HG03378 (cell line): ENCODE data around the gene MEGF11.

ENCODE experiments used
- ATAC-seq: cut with Tn5 transposase; IDR thresholded peaks from one replicate; pipeline ENCODE4 v1.9.1; 2021; ENCODE audit warnings: mild to moderate bottlenecking, moderate library complexity; ENCODE audit not compliant: unreplicated experiment

Gene MEGF11

GRCh38 chr15:66126456-66126855 lies 127.1 kb downstream of the MEGF11 start:
- no peak for ATAC-seq

- no peak for ATAC-seq
Measured at GRCh38 chr15:66126031-66126441, 127.5 kb downstream of the MEGF11 start.

DNA sequence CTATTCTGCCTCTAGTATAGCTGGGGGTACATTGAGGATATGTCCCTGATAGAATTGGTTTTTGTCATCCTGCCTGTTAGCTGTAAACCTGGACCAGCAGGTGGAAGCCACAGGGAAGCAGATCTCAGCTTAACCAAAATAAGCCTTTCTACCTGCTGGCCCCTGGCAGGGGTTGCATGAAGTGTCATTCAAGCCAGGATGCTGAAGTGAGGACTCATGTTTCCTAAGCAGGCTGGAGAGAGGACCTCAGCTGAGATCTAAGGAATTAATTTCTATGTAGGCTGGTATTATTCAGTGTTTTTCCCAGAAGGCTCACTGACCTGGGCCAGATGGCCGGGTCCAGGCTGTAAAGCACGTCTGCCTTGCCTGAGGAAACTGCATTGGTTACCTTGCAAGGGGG lies 128.9 kb downstream of the MEGF11 start:
- no peak for ATAC-seq

- no peak for ATAC-seq
Measured at GRCh38 chr15:66123799-66124198, 129.8 kb downstream of the MEGF11 start.

GRCh38 chr15:66120422-66120821 lies 133.1 kb downstream of the MEGF11 start:
- no peak for ATAC-seq

DNA sequence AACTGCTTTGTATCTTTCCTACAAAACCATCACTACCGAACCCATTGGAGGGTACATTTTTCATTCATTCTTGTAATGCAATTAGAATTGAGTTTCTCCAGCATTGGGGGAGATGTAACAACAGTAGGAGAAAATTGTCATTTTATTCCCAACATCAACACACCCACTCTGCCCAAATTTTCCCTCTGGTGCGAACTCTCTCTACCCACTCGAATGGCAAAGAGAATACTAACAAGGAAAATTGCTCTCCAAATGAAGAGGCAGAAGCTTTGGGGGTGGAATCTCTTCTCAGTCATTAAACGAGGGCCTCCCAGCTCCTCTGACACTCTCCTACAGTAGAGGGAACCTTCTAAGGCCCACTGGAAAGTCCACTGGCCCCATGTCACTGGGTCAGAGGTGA lies 135.7 kb downstream of the MEGF11 start:
- no peak for ATAC-seq

GRCh38 chr15:66115568-66116206 lies 137.9 kb downstream of the MEGF11 start:
- no peak for ATAC-seq

- no peak for ATAC-seq
Measured at GRCh38 chr15:66114863-66115425, 138.6 kb downstream of the MEGF11 start.

DNA sequence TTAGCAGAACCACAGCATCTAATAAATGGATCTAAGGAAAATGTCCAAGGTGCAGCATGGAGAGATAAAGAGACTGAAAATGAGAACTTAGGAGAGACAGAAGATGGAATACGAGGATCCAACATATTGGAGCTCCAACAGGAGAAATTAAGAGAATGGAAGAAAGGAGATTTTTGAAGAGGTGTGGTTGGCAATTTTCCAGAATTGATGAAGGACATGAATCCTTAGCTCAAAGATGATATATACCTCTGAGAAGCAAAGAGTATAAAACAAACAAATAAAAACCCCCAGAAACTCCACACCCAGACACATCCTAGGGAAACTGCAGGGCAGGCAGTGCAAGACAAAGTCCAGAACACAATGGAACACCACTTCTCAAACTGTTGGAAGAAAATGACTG lies 141.2 kb downstream of the MEGF11 start:
- ATAC-seq = no peak

GRCh38 chr15:66111363-66111762 lies 142.2 kb downstream of the MEGF11 start:
- no peak for ATAC-seq

- no peak for ATAC-seq
Measured at GRCh38 chr15:66110864-66111263, 142.7 kb downstream of the MEGF11 start.

- ATAC-seq = no peak
Measured at GRCh38 chr15:66109826-66110225, 143.7 kb downstream of the MEGF11 start.

DNA sequence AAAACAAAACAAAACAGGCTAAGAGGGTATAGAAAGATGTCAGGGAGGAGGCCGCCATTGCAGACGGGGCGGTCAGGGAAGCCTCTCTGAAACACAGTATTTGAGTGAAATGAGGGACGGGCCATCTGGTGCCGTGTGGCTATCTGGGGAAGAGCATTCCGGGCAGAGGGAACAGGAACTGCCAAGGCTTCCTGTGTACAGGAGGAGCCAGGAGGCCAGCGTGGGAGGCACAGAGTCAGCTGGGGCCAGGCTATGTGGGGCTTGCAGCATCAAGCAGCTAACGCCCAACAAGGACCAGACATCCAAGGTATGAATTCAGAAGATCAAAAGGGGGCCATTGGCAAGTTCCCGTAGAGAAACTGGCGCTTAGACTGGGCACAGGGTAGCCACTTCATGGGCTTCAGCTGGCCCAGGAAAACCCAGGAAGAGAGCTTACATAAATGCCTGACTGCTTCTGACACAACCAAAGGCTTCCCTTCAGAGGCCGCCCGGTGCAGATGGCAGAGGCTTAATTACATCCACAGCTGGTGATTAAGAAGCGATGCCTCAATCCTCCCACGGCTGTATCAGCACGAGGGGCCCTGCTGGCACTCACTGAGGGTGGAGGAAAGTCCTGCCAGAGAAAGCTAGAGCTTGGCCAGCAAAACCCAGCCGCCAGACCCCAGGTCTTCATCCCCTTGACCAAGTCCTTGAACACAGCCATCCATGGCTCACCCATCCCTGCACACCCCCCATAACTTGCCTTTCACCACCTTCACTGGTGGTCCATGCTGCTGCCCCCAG lies 144.9 kb downstream of the MEGF11 start:
- no peak for ATAC-seq

- no peak for ATAC-seq
Measured at GRCh38 chr15:66107070-66107469, 146.5 kb downstream of the MEGF11 start.

GRCh38 chr15:66105286-66106265 lies 148.0 kb downstream of the MEGF11 start:
- ATAC-seq = no peak

DNA sequence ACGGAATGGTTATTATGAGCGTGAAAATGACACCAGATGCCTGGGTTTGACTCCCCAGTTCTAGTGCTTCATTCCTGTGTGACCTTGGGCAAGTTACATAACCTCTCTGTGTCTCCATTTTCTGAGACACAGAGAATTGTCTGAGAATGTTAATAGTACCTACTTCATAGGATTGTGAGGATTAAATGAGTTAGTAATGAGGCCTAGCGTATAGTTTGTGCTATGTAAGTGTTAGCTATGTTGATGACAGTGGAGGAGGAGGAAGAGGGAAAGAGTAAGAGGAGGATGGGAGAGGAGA lies 150.3 kb downstream of the MEGF11 start:
- ATAC-seq = no peak

DNA sequence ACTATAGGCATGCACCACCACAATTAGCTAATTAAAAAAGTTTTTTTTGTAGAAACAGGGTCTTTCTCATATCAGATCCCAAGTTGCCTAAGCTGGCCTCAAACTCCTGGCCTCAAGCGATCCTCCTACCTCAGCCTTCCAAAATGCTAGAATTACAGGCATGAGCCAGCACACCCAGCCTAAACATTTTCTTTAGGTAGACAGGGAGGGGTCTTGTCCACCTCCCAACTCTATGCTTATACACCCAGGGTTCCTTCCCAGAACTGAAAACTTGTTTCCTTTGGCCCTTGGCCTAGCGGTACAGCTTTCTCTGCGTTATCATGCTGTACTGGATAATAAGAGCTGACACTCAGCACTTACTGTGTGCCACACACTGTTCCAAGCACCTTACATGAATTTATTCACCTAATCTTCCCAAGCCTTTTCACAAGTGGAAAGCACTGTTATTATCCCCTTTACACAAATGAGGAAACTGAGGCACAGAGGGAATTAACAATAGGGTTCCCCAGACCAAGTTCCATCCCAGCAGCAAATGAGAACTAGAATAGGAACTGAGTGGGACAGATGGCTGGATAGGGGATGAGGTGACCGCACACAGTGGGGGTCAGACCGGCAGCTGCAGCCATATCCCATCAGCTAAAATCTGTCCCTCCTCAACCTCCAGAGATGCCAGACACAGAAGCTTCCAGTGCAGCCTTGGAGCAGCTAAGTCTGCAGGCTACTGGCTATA lies 150.8 kb downstream of the MEGF11 start:
- no peak for ATAC-seq

DNA sequence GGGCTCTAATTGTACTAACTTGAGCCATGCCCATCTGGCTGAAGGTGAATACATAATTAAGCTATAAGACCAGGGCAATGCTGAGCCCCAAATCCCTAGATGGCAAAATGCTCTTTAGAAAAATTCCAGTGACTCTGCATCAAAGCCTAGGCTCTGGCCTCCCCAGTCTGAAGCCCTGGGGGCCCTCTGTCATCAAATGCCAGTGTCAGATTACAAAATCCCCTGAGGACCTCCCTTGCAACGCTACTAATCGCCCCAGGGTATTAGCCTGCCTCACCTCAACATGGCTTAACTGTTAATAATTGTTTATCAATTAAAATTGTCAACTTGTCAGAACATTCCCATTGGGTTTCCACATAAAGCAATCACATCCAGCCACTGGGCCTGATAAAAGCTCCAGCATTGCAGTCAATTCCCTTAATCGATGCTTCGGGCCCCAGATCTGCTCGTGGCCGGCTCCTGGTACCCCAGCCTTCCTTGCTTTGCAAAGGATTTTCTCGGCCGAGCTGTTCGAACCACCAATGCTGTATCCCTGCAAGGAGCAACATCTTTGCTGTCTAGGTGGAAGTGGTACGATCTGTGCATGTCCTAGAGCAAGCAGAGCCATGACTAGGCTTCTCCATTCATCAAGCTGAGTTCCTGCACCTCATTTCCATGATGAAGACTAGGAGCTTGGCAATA lies 151.7 kb downstream of the MEGF11 start:
- no peak for ATAC-seq

- ATAC-seq = no peak
Measured at GRCh38 chr15:66100761-66101160, 152.8 kb downstream of the MEGF11 start.
